MM.1S (cell line): Measurements from ENCODE around the gene EML6.

Source experiments
- DNase-seq: peaks from one replicate; pipeline ENCODE4 v3.0.0-alpha.2; 2015
- H2AFZ ChIP-seq: fragments of 300-600 bp; sonication (generic); 2 replicates; pipeline ENCODE4 v1.6.0; 2016; ENCODE audit warnings: antibody characterized with exemption, low read length
- H3F3A ChIP-seq: fragments of 300-600 bp; sonication (generic); 2 replicates; pipeline ENCODE4 v1.6.1; 2016; ENCODE audit warnings: mild to moderate bottlenecking, antibody characterized with exemption, low read length, moderate library complexity, mixed read lengths; ENCODE audit not compliant: insufficient read depth
- H3K27ac ChIP-seq: fragments of 300-600 bp; sonication (generic); 2 replicates; pipeline ENCODE4 v1.5.1; 2016; ENCODE audit warnings: mild to moderate bottlenecking, low read length
- H3K27me3 ChIP-seq: fragments of 300-600 bp; sonication (generic); replicated peaks from 2 replicates; pipeline ENCODE4 v1.6.0; 2016; ENCODE audit warnings: low read length; ENCODE audit not compliant: insufficient read depth
- H3K36me3 ChIP-seq: fragments of 300-600 bp; sonication (generic); replicated peaks from 2 replicates; pipeline ENCODE4 v1.6.1; 2016; ENCODE audit warnings: mild to moderate bottlenecking, low read length, mixed read lengths; ENCODE audit not compliant: insufficient read depth
- H3K4me1 ChIP-seq: fragments of 300-600 bp; sonication (generic); 2 replicates; pipeline ENCODE4 v1.6.1; 2016; ENCODE audit warnings: low read length, mixed read lengths
- H3K4me2 ChIP-seq: fragments of 300-600 bp; sonication (generic); 2 replicates; pipeline ENCODE4 v1.6.0; 2016; ENCODE audit warnings: low read depth, low read length
- H3K4me3 ChIP-seq: fragments of 300-600 bp; sonication (generic); 2 replicates; pipeline ENCODE4 v1.5.1; 2016; ENCODE audit warnings: low read length, mixed read lengths
- H3K79me2 ChIP-seq: fragments of 300-600 bp; sonication (generic); 2 replicates; pipeline ENCODE4 v1.6.1; 2016; ENCODE audit warnings: mixed run types, low read length, mixed read lengths
- H3K9ac ChIP-seq: fragments of 300-600 bp; sonication (generic); 2 replicates; pipeline ENCODE4 v1.6.1; 2016; ENCODE audit warnings: low read length, mixed read lengths
- H3K9me2 ChIP-seq: fragments of 300-600 bp; sonication (generic); replicated peaks from 2 replicates; pipeline ENCODE4 v1.6.1; 2016; ENCODE audit warnings: mild to moderate bottlenecking, low read length, mixed read lengths; ENCODE audit not compliant: insufficient read depth
- H3K9me3 ChIP-seq: fragments of 300-600 bp; sonication (generic); replicated peaks from 2 replicates; pipeline ENCODE4 v1.6.1; 2016; ENCODE audit warnings: mild to moderate bottlenecking, low read length, mixed read lengths; ENCODE audit not compliant: insufficient read depth
- H4K20me1 ChIP-seq: fragments of 300-600 bp; sonication (generic); 2 replicates; pipeline ENCODE4 v1.6.1; 2016; ENCODE audit warnings: mild to moderate bottlenecking, low read length, moderate library complexity, mixed read lengths; ENCODE audit not compliant: insufficient read depth
- CTCF ChIP-seq: fragments of 300-600 bp; sonication (generic); IDR thresholded peaks from 2 replicates; pipeline ENCODE4 v1.5.1; 2016; ENCODE audit warnings: antibody characterized with exemption, low read length, mixed read lengths
- EZH2 ChIP-seq: fragments of 300-600 bp; sonication (generic); optimal IDR thresholded peaks from 2 replicates; pipeline ENCODE3; 2017; ENCODE audit warnings: low read depth, mild to moderate bottlenecking, antibody characterized with exemption, low read length, mixed read lengths
- EZH2phosphoT487 ChIP-seq: fragments of 300-600 bp; sonication (generic); IDR thresholded peaks from 2 replicates; pipeline ENCODE4 v1.6.1; 2018; ENCODE audit warnings: antibody characterized with exemption, low read length

The EML6 gene

GRCh38 chr2:54969295-54969939 lies 246.0 kb downstream of the EML6 start:
- no peak overlapping the region for H3K4me3 ChIP-seq
- TF ChIP-seq EZH2phosphoT487, result no peak
- TF ChIP-seq CTCF, result no peak
- TF ChIP-seq EZH2, result no peak
- no peak overlapping the region for H2AFZ ChIP-seq
- no peaks in the 10 kb centered on the region for H3K9me2 ChIP-seq
- H3K9me3 ChIP-seq, result no peaks in the 10 kb centered on the region
- H3F3A ChIP-seq, result peaks cover 15% of the 10 kb centered on the region
- H4K20me1 ChIP-seq, result no peaks in the 10 kb centered on the region
- H3K79me2 ChIP-seq, result peaks cover 9% of the 10 kb centered on the region
- H3K27me3 ChIP-seq, result no peaks in the 10 kb centered on the region
- no peak for DNase-seq
- no peaks in the 10 kb centered on the region for H3K36me3 ChIP-seq
- no peak overlapping the region for H3K4me2 ChIP-seq
- H3K27ac ChIP-seq, result no peak overlapping the region
- peaks cover 21% of the 10 kb centered on the region for H3K4me1 ChIP-seq
- no peak overlapping the region for H3K9ac ChIP-seq

GRCh38 chr2:54969940-54970338 lies 246.5 kb downstream of the EML6 start:
- Histone ChIP-seq H3K79me2 (peaks cover 14% of the 10 kb centered on the region), H3F3A (peaks cover 15% of the 10 kb centered on the region), H3K9me2 (no peaks in the 10 kb centered on the region), H3K36me3 (no peaks in the 10 kb centered on the region), H3K9me3 (no peaks in the 10 kb centered on the region), H4K20me1 (no peaks in the 10 kb centered on the region), H3K9ac (no peak overlapping the region), H3K27ac (no peak overlapping the region), H3K4me2 (no peak overlapping the region), H3K4me1 (peaks cover 21% of the 10 kb centered on the region), H3K4me3 (no peak overlapping the region), H3K27me3 (no peaks in the 10 kb centered on the region), H2AFZ (no peak overlapping the region)
- no peak for DNase-seq
- TF ChIP-seq EZH2, result no peak
- no peak for TF ChIP-seq EZH2phosphoT487
- no peak for TF ChIP-seq CTCF

GRCh38 chr2:54975175-54975574 lies 251.7 kb downstream of the EML6 start:
- Histone ChIP-seq H3K27ac (no peak overlapping the region), H3F3A (peaks cover 18% of the 10 kb centered on the region), H3K4me1 (peaks cover 26% of the 10 kb centered on the region), H3K9ac (no peak overlapping the region), H4K20me1 (no peaks in the 10 kb centered on the region), H3K4me3 (no peak overlapping the region), H3K36me3 (no peaks in the 10 kb centered on the region), H3K27me3 (no peaks in the 10 kb centered on the region), H3K79me2 (peaks cover 43% of the 10 kb centered on the region), H3K9me3 (no peaks in the 10 kb centered on the region), H3K4me2 (no peak overlapping the region), H3K9me2 (no peaks in the 10 kb centered on the region), H2AFZ (no peak overlapping the region)
- no peak for TF ChIP-seq EZH2
- TF ChIP-seq CTCF, result no peak
- TF ChIP-seq EZH2phosphoT487, result no peak
- no peak for DNase-seq
